ENCODE results near the gene TRAF3IP1.

Gene TRAF3IP1

DNA sequence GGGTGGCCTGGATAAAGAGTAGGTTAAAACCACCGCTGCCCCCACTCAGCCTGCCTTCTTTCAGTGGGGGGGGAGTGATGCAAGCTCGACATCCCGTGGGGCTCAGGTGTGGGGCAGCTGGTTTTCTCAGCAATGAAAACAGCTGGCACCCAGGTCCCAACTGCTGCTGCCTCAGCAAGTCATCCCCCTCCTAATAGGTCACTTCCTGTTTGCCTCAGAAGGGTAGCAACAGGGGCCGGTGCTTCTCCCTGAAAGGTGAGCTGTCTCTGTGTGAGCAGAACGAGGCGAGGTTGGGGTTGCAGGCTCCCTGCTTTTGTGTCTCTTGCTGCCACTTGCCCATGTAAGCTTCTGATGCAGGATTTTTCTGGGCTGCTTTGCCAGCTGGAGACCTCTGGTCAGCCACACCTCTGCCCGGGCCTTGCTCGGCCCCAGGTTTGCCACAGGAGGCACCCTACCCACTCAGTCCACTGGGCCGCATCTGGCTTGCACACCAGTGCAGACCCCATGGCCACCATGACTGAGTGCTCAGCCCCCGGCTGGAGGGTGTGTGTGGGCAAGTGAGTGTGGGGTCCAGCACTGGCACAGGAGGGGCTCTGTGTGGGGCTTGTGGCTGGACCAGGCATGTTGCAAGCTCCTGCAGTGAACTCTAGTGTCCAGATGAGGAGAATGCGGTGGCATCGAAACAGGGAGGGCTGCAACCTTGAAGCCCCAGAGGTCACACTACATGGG lies 94.9 kb downstream of the TRAF3IP1 start:
- no peak for DNase-seq

DNA sequence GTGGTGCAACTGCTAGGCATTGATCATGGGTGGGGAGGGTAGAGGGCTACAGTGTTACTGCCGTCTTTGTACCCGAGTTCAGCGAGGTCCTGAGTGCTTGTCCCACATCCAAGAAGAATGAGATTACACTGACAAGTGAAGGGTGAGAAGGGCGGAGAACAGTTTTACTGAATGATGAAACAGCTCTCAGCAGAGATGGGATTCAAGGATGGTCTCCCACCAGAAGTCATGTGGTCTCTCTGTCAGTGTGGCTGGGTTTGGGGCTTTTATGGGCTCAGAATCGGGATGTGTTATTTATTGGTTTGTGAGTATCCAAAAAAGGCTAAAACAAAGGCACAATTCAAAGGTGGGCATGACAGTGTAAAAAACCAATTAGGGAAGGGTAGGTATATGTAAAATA lies 95.6 kb downstream of the TRAF3IP1 start:
- DNase-seq: no peak

DNA sequence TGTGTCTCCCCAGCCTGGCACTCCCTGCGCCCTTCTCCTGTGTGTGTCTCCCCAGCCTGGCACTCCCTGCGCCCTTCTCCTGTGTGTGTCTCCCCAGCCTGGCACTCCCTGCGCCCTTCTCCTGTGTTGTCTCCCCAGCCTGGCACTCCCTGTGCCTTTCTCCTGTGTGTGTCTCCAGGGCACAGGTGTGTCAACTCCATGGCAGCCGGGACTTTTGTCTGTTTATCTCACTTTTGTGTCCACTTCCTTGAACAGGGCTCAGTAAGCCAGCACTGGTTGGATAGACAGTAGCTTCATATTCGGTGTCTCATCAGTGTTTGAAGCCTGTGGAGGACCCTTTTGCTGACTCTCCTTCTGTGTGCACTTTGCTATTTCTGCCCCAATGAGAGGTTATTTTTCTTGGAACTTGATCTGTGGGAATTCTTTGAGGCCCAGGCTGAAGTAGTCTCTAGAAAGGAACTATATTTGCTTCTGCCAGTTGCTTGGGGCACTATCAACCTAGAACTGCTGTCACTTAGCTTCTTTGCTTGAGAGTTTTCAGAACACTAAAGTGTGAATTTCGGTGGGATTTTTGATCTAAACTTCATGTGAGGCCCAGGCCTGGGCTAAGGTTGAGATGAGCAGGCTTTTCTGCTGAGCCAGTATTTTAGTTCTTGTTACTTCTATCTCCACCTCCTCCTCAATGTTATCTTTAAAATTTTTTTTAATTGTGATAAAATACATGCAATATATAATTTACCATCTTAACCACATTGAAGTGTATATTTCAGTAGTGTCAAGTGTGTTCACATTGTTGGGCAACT lies 98.1 kb downstream of the TRAF3IP1 start:
- DNase-seq: no peak

DNA sequence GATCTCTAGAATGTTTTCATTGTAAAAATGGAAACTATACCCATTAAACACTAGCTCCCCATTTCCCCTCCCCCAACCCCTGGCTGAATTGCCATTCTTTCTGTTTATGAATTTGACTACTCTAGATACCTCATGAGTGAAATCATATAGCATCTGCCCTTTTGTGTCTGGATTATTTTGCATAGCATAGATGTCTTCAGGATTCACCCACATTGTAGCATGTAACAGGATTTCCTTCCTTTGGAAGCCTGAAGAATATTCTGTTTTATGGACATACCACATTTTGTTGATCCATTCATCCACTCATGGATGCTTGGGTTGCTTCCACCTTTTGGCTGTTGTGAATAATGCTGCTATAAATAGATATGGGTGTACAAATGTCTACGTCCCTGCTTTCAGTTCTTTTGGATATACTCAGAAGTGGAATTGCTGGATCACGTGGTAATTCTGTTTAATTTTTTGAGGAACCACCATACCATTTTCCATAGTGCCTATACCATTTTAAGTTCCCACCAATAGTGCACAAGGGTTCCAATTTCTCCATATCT lies 98.8 kb downstream of the TRAF3IP1 start:
- DNase-seq: no peak

DNA sequence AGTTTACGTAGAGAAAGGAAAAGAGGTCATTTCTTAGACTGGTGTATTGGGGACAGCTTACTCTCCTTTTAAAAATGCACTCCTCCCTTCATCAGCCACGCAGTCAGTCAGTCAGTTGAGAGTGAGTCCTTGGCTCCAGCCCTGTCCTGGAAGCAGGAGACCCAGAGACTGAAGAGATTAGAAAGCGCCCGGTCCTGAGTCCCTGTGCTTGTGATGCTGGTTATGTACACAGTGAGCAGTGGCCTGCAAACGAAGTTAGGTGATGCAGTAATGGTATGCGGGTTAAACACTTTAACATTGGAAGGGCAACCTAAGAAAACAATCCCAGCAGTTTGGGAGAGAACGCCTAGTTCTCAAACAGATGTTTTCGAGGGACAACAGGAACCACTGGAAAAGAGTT lies 100.1 kb downstream of the TRAF3IP1 start:
- DNase-seq: no peak

DNA sequence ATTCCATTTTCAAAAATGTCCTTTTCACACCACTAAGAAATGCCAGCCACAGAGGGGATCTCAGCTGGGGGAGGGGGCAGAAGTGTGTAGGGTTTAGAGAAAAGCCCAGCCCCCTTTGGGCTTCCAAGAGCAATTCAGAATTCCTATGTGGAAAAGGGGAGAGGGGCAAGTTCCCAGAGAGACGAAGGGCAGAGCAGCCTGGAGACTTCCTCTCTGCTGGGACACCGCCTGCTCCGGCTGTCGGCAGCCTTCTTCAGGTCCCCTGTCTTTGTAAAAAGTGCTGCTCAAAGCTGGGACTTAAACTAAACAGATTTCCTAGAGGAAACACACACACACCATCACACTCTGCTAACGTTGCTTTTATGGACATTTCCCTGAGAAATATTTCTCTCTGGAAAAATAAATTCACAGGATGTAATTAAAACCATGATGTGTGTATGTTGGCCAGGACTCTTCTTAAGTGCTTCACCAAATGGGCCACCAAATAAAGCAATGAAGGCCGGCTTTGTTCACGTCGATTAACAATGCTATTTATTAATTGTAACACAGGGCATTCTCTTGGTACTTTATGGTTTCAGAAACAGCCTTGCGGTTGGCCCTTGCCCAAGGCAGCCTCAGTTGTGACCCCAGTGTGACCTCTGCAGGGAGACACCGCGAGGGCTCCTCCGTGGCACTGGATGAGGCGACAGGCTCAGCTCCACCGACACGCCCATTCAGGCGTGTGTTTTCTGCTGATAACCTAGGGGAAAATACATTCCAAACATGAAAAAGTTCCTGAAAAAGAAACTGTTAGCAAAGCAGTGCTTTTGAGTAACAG lies 100.8 kb downstream of the TRAF3IP1 start:
- DNase-seq: no peak

DNA sequence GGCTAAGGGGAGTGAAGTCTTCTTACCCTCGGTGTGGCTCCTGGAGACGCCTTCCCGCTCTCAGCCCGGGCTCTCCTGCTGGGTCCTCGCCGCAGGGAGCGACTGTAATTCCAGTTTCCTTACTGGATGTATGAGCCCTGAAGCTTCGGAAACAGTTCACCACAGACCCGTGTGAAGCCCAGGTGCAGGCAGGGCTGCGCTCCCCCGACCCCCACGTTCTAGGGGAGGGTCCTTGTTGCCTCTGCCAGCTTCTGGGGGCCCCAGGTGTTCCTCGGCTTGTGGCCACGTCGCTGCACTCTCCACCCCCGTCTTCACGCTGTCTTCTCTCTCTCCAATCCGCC lies 101.3 kb downstream of the TRAF3IP1 start:
- no peak for DNase-seq

DNA sequence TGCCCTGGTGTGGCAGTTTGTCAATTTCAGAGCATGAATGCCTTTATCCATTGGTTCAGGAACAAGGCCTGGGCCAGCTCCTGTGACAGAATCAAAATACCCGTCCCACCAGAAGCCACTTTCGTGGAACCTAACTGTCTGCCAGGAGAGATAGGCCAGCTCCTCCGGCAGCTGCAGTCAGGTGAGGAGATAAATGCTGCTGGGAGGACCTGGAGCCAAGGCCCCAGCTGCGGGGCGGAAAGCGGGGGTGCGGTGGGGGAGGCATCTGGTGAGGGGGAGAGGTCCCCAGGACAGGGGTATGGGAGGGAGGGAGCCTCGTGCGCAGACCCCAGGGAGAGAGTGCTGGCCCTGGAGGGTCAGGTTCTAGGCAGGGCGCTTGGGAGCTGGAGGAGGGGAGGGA lies 102.0 kb downstream of the TRAF3IP1 start:
- no peak for DNase-seq

DNA sequence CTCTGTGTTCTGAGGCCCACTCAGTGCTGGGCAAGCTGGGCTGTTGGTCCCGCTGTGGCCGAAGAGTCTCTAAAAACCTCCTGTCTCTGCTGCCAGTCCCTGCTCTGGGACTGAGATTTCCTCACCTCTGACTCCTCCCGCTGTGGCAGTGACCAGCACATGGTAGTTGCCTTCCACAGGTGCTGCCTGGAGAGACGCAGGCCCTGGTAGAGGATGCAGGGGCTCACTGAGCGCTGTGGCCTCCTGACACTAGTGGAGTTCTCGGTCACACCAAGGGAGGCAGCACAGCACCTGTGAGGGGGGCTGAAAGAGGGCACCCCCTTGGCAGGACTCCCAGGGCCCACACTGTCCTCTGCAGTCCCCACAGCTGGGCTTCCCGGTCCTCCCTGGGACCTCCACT lies 102.6 kb downstream of the TRAF3IP1 start:
- no peak for DNase-seq

DNA sequence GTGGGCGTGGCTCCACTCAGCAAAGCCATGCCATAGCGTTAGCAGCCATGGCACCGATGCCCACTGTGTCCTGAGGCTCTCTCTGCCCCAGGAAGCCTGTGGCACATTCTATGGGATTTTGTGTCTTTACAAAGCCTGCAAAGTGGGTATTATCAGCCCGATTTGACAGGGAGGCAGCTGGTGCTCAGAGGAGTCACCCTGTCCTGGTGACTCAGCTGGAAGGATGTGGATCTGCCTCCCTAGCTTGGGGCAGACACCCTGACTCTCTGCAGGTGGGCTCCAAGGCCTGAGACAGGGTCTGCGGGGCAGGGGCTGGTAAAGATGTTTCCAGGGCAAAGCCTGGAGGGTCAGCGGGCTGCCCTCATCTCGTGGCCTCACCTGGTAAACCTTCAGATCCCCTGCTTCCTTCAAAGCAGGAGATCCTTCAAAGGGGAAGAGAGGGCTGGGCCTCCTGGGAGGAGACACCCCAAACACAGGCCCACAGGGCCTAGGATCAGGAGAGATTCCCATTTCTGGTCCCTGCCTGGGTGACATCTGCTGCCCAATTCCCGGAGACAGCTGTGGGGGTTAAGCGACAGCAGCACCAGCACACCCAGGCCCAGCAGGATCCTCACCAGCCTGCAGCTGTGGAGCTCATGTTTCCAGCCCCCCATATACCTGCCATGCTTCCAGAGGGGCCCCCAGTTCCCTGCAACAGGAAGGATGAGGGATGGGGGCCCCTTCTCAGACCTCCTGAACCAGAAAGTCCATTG lies 103.4 kb downstream of the TRAF3IP1 start:
- DNase-seq: no peak

DNA sequence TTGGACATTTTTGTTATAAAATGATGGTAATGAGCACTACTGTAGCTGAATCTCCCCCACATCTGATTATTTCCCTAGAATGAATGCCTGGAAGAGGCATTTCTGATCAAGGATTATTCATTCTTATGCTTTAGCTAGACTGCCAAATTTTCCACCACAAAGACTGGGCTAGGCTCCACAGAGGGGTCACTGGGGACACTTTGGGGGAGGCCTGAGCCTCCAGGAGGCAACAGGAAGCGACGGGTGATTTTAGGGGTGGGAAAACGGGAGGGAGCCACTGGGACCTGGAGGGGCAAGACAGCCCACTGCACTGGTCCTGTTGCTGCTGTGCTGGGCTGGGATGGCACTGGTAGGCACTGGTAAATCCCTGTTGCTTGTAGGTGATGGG lies 104.0 kb downstream of the TRAF3IP1 start:
- no peak for DNase-seq

DNA sequence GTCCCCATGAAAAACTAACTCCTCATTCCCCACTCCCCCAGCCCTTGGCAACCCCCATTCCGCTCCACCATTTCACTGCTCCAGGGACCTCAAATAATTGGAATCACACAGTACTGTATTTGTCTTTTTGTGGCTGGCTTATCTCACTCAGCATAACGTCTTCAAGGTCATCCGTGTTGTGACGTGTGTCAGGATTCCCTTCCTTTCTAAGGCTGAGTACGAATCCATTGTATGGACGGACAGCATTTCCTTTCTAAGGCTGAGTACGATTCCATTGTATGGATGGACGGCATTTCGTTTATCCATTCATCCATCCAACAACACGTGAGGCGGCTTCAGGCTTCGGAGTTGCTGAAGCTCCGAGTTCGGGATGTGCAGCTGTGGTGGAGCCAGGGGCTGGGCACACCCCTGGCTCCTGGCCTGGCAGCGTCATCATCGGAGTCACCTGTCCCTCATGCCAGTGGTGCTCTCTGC lies 105.2 kb downstream of the TRAF3IP1 start:
- no peak for DNase-seq

DNA sequence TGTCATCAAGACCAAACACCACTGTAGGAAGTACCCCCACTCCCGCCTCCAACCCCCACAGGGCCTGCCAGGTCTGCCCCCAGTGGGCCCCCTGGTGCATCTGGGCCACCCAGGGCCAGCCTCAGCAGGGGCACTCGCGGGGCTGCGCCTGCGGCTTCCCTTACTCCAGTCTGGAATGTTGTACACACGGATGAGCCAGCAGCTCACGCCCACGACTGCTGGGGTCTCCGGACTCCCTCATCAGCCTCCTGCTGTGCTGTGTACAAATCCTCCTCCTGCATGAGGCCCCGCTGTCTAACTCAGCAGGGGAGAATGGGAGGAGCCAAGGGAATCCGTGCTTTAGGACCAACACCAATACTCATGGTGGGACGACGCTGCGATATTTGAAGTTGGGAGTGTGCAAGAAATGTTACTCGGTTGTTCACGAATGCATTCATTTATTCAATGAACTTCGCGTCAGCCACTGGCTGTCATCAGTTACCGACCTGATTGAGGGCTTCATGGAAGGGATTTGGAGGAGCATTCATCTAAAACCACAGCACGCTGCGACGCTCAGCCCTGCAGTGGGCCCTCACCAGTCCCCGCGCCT lies 105.8 kb downstream of the TRAF3IP1 start:
- peak; percentile 36 for DNase-seq

DNA sequence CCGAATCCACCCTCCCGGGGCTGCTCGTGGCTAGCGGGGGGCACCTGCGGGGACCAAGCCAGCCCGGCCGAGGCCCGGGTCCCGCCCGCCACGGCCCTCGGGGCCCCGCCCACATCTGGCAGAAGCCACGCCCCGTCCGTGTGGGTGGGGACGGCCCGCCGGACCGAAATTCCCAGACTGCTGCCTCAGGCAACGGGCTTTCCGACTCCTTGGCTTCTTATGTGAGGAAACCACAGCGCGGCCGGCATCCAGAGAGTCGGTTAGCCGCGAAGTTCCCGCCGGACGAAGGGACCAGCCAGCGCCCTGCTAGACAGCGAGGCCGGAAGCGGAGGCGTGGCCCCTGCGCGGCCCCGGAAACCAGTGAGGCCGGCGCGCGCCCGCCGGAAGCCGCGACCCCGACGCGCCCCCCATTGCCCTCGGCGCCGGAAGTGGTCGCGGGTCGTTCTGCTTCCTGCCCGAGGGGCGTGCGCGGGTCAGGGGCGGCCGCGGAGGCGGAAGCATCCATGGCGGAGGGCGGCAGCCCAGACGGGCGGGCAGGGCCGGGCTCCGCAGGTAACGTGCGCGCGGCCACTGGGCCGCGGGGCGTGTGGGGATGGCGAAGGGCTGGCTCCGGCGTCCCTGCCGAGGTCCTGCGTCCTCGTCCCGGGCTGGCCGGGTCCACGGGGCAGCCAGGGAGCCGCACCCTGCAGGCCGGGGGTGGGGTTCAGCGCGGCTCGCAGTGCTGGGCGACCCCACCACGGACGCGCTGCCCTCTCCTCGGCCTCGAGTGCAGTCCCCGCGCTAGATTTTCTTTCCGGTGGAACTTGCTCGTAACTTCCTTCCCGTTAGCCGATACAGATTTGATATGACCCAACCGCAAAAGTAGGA lies 106.5 kb downstream of the TRAF3IP1 start, which contains the start of gene ASB1:
Gene ASB1, plus strand, starts transcription at position 360 of the 867 bp plus-strand sequence. Its CDS starts 144 bp downstream, at position 504.
- peak; percentile 48 for DNase-seq

DNA sequence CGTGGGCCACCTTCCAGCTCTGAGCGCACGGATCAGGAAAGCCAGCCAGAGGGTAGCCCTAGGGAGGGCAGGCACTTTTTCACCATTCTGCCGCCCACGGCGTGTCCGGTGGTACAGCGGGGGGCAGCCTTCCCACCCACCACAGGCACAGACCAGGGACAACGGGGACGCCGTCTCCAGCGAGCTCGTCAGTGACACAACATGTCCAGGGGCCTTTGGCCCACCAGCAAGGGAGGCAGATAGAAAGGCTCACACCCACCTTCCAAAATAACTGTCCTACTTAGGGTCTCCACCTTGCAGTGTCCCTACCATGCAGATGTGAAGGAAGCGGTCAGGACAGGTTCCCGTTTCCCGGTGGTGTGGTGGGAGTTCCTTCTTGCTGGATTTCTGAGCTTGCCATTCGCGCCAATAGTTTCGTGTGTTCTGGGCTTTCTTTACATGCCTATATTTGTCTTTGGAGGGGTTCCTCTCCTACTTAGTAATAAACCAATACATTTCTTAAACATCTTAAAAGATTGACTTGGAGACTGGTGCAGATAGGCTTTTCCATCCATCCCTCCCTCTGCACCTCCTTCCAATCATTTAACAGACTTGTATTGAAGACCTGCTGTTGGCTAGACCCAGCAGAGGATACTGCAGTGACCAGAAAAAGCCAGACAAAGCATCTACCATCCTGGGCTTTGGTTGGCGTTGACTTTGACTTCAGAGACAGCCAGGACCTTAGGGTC lies 107.3 kb downstream of the TRAF3IP1 start:
- DNase-seq: no peak

DNA sequence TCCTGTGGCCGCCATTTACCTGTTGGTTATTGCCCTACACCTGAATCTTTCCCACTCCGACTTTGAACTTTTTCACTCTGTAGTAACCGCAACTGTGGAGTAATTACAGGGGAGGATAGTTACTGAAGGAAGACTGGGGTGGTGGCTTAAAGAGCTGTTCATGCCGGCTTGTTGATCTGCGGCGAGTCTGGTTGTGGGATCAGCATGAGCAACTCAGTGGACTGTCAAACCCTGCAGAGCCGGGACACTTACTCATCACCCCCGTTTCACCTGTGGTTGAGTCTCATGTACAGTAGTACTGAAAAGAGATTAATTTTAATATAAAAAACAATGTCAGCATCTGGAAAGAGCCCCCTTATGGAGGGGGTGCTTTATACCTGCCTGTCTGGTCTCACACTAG lies 108.5 kb downstream of the TRAF3IP1 start:
- no peak for DNase-seq

DNA sequence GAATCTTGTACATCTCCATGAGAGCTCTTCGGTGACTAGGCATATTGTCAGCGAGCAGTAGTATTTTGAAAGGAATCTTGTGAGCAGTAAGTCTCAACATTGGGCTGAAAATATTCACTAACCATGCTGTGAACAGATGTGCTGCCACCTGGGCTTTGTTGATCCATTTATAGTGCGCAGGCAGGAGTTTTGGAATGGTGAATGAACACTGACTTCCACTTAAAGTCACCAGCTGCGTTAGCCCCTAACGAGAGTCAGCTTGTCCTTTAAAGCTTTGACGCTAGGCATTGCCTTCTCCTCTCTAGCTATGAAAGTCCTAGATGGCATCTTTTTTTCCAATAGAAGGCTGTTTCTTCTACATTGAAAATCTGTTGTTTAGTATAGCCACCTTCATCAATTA lies 110.5 kb downstream of the TRAF3IP1 start:
- no peak for DNase-seq

DNA sequence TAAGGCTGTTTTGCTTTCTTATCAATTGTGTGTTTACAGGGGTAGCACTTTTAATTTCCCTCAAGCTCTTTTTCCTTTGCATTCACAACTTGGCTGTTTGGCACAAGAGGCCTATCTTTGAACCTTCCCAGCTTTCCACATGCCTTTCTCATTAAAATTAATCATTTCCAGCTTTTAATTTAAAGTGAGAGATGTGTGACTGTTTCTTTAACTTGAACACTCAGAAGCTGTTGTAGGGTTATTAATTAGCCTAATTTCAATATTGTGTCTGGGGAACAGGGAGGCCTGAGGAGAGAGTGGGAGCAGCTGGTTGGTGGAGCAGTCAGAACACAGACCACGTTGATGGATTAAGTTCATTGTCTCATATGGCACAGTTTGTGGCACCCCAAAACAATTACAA lies 111.1 kb downstream of the TRAF3IP1 start:
- no peak for DNase-seq

DNA sequence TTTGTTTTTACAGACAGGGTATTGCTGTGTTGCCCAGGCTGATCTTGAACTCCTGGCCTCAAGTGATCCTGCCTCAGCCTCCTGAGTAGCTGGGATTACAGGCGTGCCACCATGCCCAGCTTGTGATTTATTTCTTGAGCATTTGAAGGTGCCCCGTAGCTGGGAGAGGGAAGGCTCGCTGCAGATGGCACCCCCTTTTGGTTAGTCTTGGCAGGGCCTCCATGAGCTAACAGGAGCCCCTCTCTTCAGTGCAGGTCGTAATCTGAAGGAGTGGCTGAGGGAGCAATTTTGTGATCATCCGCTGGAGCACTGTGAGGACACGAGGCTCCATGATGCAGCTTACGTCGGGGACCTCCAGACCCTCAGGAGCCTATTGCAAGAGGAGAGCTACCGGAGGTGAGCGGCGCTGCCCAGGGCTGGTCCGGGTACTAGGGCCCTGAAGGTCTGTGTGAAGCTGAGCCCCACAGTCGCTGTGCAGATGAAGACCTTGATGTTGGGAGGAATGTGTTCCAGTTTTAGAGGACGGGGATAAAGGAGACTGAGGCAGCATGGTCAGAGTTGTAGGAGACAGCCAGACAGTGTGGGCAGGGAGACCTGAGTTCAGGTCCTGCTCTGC lies 113.1 kb downstream of the TRAF3IP1 start:
- no peak for DNase-seq
